Airway epithelial cell (primary cell): ENCODE measurements around the gene SPRED2. TPM values are rescaled to one million over a fixed set of nuclear protein-coding genes. Genes with fewer than 3 reads are reported as not detected.

Source experiments
- total RNA-seq: library from RNA; depleted of rRNA; stranded (reverse); fragments of >200 nt; gene quantifications from 2 replicates; pipeline ENCODE4 v1.2.3, GENCODE V29; 2015

The SPRED2 gene, protein sequence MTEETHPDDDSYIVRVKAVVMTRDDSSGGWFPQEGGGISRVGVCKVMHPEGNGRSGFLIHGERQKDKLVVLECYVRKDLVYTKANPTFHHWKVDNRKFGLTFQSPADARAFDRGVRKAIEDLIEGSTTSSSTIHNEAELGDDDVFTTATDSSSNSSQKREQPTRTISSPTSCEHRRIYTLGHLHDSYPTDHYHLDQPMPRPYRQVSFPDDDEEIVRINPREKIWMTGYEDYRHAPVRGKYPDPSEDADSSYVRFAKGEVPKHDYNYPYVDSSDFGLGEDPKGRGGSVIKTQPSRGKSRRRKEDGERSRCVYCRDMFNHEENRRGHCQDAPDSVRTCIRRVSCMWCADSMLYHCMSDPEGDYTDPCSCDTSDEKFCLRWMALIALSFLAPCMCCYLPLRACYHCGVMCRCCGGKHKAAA
- total RNA-seq = 9.9 and 11.0 TPM in 2 replicates

DNA sequence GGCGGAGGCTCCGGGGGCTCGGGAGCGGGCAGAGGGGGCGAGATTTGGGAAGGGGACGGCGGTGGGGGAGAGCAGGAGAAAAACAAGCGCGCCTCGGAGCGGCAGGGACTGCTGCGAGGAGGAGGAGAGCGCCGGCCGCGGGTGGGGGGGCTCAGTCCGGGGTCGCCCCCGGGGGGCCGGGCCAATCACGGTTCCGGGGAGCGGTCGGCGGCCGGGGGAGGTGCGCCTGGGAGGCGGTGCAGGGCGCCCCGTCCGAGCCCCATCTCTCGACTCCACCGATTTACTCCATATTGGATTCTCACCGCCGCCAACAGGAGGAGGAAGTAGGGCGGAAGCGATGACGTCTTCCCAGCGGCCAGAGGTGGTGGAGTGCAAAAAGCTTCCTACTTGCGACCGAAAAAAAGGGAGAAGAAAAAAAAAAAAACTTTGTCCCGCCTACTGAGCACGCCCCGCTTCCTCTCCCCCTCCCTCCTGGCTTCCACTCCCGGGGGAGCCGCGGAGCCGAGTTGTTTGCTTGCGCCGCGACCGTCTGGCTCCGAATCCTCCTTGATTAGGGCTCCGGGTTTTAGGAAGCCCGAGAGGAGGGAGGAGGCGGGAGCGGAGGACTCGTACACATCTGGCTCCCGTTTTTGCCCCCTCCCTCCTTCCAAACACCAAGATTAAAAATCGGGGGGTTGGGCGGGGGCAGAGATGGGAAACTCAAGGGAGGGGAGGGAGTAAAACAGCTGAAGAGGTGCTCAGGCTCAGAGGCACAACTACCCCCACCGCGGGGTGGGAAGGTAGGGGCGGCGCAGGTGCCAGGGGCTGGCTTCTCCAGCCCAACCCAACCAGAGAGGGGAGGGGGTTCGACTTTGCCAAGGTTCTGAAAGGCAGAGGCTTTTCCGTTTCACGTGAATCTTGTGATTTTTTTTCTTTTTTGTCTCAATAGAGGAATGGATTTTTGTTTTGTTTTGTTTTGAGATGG, at the start of gene SPRED2:
Gene SPRED2 (minus strand): TSS at position 373 of the 964 bp plus-strand sequence. CDS start 612 bp downstream, outside the sequence.

Other genes starting within 250 kb of the SPRED2 start
- gene ACTR2, start 204.8 kb downstream of the SPRED2 start, total RNA-seq = 81.6 and 98.0 TPM in 2 replicates